BLaER1 treated with 17β-estradiol and CSF1 and Interleukin-3, amounts not matched to agents 10 nM and 100 nM (cell line): Measurements from ENCODE around the gene TRAF3IP1.
"Not testable (repeated sequence)": the region's sequence is repeated elsewhere in the genome, so short reads cannot be mapped to it uniquely, and the experiment has no call there.

Source experiments
- H3K27ac ChIP-seq, 11 experiments: shearing (Covaris generic); formaldehyde crosslinking; 2 replicates each; pipeline ENCODE4 v1.8.1; 2022
- H3K27me3 ChIP-seq, 11 experiments: shearing (Covaris generic); formaldehyde crosslinking; 2 replicates each; pipeline ENCODE4 v1.8.1; 2022
- H3K36me3 ChIP-seq, 11 experiments: shearing (Covaris generic); formaldehyde crosslinking; 2 replicates each; pipeline ENCODE4 v1.8.1; 2022
- H3K4me1 ChIP-seq, 10 experiments: shearing (Covaris generic); formaldehyde crosslinking; 2 replicates each; pipeline ENCODE4 v1.8.1; 2022
- H3K4me2 ChIP-seq, 11 experiments: shearing (Covaris generic); formaldehyde crosslinking; 2 replicates each; pipeline ENCODE4 v1.8.1; 2022
- H3K4me3 ChIP-seq, 10 experiments: shearing (Covaris generic); formaldehyde crosslinking; 2 replicates each; pipeline ENCODE4 v1.8.1; 2022
- H3K9ac ChIP-seq, 11 experiments: shearing (Covaris generic); formaldehyde crosslinking; 2 replicates each; pipeline ENCODE4 v1.8.1; 2022
- H3K9me3 ChIP-seq, 11 experiments: shearing (Covaris generic); formaldehyde crosslinking; replicated peaks in 1 of 11; 2 replicates each; pipeline ENCODE4 v1.8.1; 2022
- H4K20me1 ChIP-seq, 11 experiments: shearing (Covaris generic); formaldehyde crosslinking; 2 replicates each; pipeline ENCODE4 v1.8.1; 2022
- Cebpa-rat ChIP-seq, 11 experiments: shearing (Covaris generic); IDR thresholded peaks; 2 replicates each; pipeline ENCODE4 v1.8.1; 2022

The TRAF3IP1 gene

DNA sequence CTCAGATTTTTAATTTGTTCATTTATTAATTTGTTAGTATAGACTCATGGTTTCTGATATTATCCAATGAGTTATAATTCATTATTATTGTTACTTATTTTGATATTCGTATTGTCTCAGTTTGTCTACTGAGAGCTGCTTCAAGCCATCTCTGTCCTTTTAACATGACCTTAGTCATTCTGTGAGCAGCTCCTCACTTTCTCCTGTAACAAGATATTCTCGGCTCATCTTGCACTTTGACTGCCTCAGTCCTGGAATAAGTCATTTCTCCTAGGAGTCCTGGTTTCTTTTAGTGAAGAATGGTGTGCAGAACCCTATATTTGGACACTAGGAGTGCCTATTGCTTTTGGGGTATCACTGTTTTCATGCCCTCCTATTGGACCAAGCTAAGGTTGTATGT lies 119.6 kb downstream of the TRAF3IP1 start:
- Histone ChIP-seq H3K9me3 (no peaks in the 10 kb centered on the region), H3K4me1 (peaks cover 0 to 15% (median 0%) of the 10 kb centered on the region in 10 experiments; a peak in 3 of 20 replicates), H4K20me1 (peaks cover 24 to 84% (median 75%) of the 10 kb centered on the region in 11 experiments; a peak in 20 of 22 replicates), H3K4me2 (no peak overlapping the region), H3K9ac (no peak overlapping the region), H3K27me3 (no peaks in the 10 kb centered on the region), H3K27ac (peak overlapping the region in 1 of 11 experiments; percentile 17; a peak in 2 of 22 replicates), H3K4me3 (no peak overlapping the region), H3K36me3 (peaks cover 69 to 100% (median 93%) of the 10 kb centered on the region in 11 experiments)
- no peak for TF ChIP-seq Cebpa-rat (IDR thresholded peaks at IDR 0.05)

DNA sequence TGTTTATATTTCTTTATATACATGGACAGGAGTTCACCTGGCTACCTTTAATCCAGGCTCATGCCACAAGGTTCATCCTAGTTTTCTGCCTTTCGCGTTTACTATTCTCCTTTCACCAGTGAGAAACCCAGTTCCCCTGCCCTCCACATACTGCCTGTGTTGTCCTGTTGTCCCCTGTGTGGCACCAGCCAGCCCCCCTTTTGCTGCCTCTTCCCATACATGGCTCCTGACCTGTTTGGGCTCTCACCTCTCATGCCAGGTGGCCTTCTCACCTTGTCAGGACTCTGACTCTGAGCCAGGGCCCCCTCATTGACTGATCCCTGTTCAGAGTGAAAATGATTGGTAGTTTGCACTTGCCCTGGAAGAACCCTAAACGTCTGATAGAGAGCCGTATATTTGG lies 120.0 kb downstream of the TRAF3IP1 start:
- Histone ChIP-seq H4K20me1 (peaks cover 24 to 84% (median 71%) of the 10 kb centered on the region in 11 experiments; a peak in 20 of 22 replicates), H3K4me2 (no peak overlapping the region), H3K4me1 (peaks cover 0 to 15% (median 0%) of the 10 kb centered on the region in 10 experiments; a peak in 3 of 20 replicates), H3K36me3 (peaks cover 69 to 100% (median 93%) of the 10 kb centered on the region in 11 experiments), H3K9ac (no peak overlapping the region), H3K27ac (no peak overlapping the region), H3K4me3 (no peak overlapping the region), H3K9me3 (no peaks in the 10 kb centered on the region), H3K27me3 (no peaks in the 10 kb centered on the region)
- no peak for TF ChIP-seq Cebpa-rat (IDR thresholded peaks at IDR 0.05)

DNA sequence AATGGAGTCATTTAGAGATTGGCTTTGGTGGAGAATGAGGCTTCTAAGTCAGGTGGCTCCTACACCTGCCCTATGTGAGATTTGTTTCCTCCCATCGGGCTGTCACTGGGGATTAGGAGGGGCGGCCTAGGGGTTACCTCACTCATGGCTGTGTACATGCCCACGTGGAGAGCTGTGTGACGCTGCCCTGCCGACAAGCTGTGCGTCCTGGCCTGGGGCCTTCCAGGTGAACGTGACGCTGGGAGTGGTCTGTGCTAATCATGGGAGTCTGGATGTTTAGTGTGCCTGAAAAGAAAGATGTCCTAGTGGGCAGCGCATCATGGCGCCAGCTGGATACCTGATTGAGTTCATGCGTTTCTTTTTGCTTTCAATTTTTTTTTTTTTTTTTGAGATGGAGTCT lies 120.4 kb downstream of the TRAF3IP1 start:
- no peak overlapping the region for H3K4me2 ChIP-seq
- H3K9ac ChIP-seq = no peak overlapping the region
- peaks cover 24 to 83% (median 67%) of the 10 kb centered on the region in 11 experiments; a peak in 19 of 22 replicates for H4K20me1 ChIP-seq
- no peak overlapping the region for H3K27ac ChIP-seq
- H3K4me1 ChIP-seq = peaks cover 0 to 15% (median 0%) of the 10 kb centered on the region in 10 experiments; a peak in 3 of 20 replicates
- TF ChIP-seq Cebpa-rat (IDR thresholded peaks at IDR 0.05) = no peak
- H3K36me3 ChIP-seq = peaks cover 69 to 100% (median 93%) of the 10 kb centered on the region in 11 experiments
- H3K9me3 ChIP-seq = no peaks in the 10 kb centered on the region
- H3K27me3 ChIP-seq = no peaks in the 10 kb centered on the region
- no peak overlapping the region for H3K4me3 ChIP-seq

DNA sequence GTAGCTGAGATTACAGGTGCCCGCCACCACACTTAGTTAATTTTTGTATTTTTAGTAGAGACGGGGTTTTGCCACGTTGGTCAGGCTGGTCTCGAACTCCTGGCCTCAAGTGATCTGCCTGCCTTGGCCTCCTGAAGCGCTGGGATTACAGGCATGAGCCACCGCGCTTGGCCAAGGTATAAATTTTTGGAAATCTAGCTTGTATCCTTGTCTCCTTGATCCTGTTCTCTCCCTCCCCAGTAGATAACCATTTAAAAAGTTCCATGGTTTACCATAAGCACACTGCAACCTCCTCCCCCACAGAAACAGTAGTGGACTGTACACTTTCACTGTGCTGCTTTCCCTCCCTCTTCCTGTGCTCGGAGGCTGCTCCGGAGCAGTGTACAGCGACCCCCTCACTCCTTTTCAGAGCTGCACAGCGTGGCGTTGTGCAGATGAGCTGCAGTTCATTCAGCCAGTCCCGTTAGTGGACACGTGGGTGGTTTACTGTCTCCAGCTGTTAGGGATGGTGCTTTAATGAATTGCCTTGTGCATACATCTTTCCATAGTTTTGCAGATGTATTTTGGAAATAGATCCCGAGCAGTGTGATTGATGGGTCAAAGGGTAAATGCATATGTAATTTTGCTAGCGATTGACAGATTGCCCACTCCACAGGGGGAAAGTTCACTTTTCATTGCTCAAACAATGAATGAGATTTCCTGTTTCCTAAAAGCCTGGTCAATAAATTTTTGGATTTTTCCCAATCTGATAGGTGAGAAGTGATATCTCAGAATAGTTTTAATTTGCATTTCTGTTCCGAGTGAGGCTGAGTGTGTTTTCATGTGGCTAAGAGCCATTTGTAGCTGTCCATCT lies 121.2 kb downstream of the TRAF3IP1 start:
- no peak overlapping the region for H3K27ac ChIP-seq
- H3K4me2 ChIP-seq = no peak overlapping the region
- H3K9me3 ChIP-seq = no peaks in the 10 kb centered on the region
- TF ChIP-seq Cebpa-rat (IDR thresholded peaks at IDR 0.05) = no peak
- peaks cover 69 to 100% (median 93%) of the 10 kb centered on the region in 11 experiments for H3K36me3 ChIP-seq
- peaks cover 24 to 83% (median 67%) of the 10 kb centered on the region in 11 experiments; a peak in 19 of 22 replicates for H4K20me1 ChIP-seq
- peaks cover 0 to 15% (median 0%) of the 10 kb centered on the region in 10 experiments; a peak in 3 of 20 replicates for H3K4me1 ChIP-seq
- no peak overlapping the region for H3K4me3 ChIP-seq
- H3K9ac ChIP-seq = no peak overlapping the region
- H3K27me3 ChIP-seq = no peaks in the 10 kb centered on the region

DNA sequence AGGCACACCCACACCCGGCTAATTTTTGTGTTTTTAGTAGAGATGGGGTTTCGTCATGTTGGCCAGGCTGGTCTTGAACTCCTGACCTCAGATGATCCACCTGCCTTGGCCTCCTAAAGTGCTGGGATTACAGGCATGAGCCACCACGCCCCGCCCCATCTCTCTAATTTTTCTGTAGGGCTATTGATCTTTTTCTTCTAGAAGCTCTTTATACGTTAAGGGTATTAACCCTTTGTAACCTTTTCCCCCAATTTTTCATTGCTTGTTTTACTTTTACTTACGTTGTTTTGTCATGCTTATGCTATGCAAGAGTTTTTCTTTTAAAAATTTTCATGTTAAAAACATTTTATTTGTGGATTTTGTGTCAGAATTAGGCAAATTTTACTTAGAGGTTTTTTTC lies 121.9 kb downstream of the TRAF3IP1 start:
- Histone ChIP-seq H3K36me3 (peaks cover 70 to 100% (median 93%) of the 10 kb centered on the region in 11 experiments), H4K20me1 (peaks cover 24 to 84% (median 65%) of the 10 kb centered on the region in 11 experiments; a peak in 19 of 22 replicates), H3K4me1 (peaks cover 0 to 15% (median 0%) of the 10 kb centered on the region in 10 experiments; a peak in 3 of 20 replicates)
- not testable (repeated sequence) for H3K27ac ChIP-seq, H3K27me3 ChIP-seq, H3K4me3 ChIP-seq, H3K9ac ChIP-seq, H3K9me3 ChIP-seq, H3K4me2 ChIP-seq

DNA sequence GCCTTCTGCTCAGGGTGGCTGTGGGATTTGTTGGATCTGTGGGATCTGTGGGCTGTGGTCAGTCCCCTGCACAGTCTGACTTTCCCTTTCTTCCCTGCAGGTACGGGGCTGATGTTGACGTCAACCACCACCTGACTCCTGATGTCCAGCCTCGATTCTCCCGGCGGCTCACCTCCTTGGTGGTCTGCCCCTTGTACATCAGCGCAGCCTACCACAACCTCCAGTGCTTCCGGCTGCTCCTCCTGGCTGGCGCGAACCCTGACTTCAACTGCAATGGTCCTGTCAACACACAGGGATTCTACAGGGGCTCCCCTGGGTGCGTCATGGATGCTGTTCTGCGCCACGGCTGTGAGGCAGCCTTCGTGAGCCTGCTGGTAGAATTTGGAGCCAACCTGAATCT lies 123.9 kb downstream of the TRAF3IP1 start:
- no peak for TF ChIP-seq Cebpa-rat (IDR thresholded peaks at IDR 0.05)
- Histone ChIP-seq H3K27me3 (no peaks in the 10 kb centered on the region), H3K36me3 (peaks cover 79 to 100% (median 93%) of the 10 kb centered on the region in 11 experiments), H3K9me3 (no peaks in the 10 kb centered on the region), H3K4me1 (peaks cover 0 to 15% (median 3%) of the 10 kb centered on the region in 10 experiments; a peak in 9 of 20 replicates), H3K27ac (no peak overlapping the region), H3K9ac (no peak overlapping the region), H3K4me2 (no peak overlapping the region), H4K20me1 (peaks cover 33 to 94% (median 71%) of the 10 kb centered on the region in 11 experiments; a peak in 20 of 22 replicates), H3K4me3 (no peak overlapping the region)

DNA sequence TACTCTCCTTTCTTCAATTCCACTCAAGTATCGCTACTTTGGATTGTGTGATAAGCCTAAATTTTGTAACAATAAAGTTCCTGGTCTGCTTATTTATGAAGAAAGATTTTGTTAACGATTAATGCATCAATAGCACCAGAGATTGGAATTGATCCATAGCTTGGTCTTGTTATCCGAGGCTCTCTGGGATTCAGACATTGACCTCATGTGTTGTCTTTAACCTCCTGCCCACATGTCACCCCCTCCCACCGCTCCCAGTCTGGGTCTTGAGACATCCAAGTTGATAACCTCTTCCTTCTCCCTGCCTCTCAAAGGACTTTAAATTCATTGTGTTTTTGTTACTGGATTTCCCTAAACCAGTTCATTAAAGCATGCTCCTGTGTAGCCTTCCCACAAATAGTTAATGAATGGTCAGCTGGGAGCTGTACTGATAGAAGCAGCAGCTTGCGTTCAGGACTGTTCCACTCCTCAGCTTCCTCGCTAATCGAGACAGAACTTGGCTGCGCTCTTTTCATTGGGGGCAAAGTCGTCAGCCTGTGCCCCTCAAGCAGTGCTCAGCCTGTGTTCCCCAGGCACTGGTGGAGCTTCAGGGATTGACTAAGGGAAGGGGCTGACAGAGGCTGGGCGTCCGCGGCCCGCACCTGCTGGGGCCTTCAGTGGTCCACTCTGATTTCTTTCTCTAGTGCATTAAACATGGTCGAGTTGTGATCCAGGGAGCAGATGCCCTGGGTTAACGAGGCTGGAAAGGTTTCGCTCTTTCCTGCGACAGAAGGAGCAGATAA lies 125.3 kb downstream of the TRAF3IP1 start:
- no peak overlapping the region for H3K9ac ChIP-seq
- no peak overlapping the region for H3K4me2 ChIP-seq
- H3K4me1 ChIP-seq = peaks cover 0 to 20% (median 10%) of the 10 kb centered on the region in 10 experiments; a peak in 12 of 20 replicates
- H3K9me3 ChIP-seq = no peaks in the 10 kb centered on the region
- no peaks in the 10 kb centered on the region for H3K27me3 ChIP-seq
- no peak overlapping the region for H3K4me3 ChIP-seq
- H4K20me1 ChIP-seq = peaks cover 25 to 94% (median 67%) of the 10 kb centered on the region in 11 experiments; a peak in 20 of 22 replicates
- H3K27ac ChIP-seq = no peak overlapping the region
- no peak for TF ChIP-seq Cebpa-rat (IDR thresholded peaks at IDR 0.05)
- H3K36me3 ChIP-seq = peaks cover 77 to 100% (median 93%) of the 10 kb centered on the region in 11 experiments

DNA sequence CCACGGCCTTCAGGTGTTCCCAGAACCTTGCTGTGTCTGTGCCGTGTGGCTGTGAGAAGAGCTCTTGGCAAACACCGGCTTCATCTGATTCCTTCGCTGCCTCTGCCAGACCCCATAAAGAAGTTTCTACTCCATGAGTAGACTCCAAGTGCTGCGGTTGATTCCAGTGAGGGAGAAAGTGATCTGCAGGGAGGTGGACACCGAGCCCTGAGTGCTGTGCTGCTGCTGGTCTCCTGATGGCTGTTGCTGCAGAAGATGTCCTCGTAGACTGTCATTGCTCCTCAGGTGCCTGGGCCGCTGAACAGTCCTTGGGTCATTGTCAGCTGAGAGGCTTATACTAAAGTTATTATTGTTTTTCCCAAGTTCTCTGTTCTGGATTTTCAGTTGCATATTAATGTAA lies 126.1 kb downstream of the TRAF3IP1 start:
- no peak for TF ChIP-seq Cebpa-rat (IDR thresholded peaks at IDR 0.05)
- Histone ChIP-seq H4K20me1 (peaks cover 20 to 94% (median 66%) of the 10 kb centered on the region in 11 experiments; a peak in 20 of 22 replicates), H3K9me3 (no peaks in the 10 kb centered on the region), H3K36me3 (peaks cover 77 to 100% (median 93%) of the 10 kb centered on the region in 11 experiments), H3K4me3 (no peak overlapping the region), H3K9ac (no peak overlapping the region), H3K4me2 (no peak overlapping the region), H3K4me1 (peaks cover 0 to 20% (median 10%) of the 10 kb centered on the region in 10 experiments; a peak in 12 of 20 replicates), H3K27me3 (no peaks in the 10 kb centered on the region), H3K27ac (no peak overlapping the region)
